Tibial artery (tissue), 4 donors: Measurements from ENCODE around the gene CTAG1A.

Source experiments
- DNase-seq, 2 donors: peaks; one replicate each; pipeline ENCODE4 v3.0.0-alpha.2; 2019
- H3K27ac ChIP-seq, 2 donors: fragments of 200-600 bp; sonication (generic) in 1 of 2; 1 replicate in 1 of 2; 2 replicates in 1 of 2; pipeline ENCODE4 v1.5.1; 2018 to 2019; ENCODE audit warnings: mild to moderate bottlenecking in 1 of 2
- H3K27me3 ChIP-seq, 2 donors: fragments of 200-600 bp; sonication (generic) in 1 of 2; one replicate each; pipeline versions ENCODE4 v1.5.1 to v1.6.0; 2016 to 2019
- H3K36me3 ChIP-seq, 3 donors: fragments of 200-600 bp; sonication (generic) in 2 of 3; one replicate each; pipeline ENCODE4 v1.5.1; 2016 to 2019; ENCODE audit warnings: mild to moderate bottlenecking in 2 of 3
- H3K4me1 ChIP-seq, 4 donors: fragments of 200-600 bp; sonication (generic) in 2 of 4; 1 replicate in 3 of 4; 2 replicates in 1 of 4; pipeline ENCODE4 v1.5.1; 2016 to 2019
- H3K4me3 ChIP-seq, 2 donors: fragments of 200-600 bp; sonication (generic) in 1 of 2; 1 replicate in 1 of 2; 2 replicates in 1 of 2; pipeline ENCODE4 v1.5.1; 2018 to 2019; ENCODE audit warnings: mild to moderate bottlenecking in 2 of 2
- H3K9me3 ChIP-seq, 3 donors: fragments of 200-600 bp; sonication (generic) in 1 of 3; one replicate each; pipeline ENCODE4 v1.5.1; 2016 to 2019
- intact Hi-C: fragments of 100-400 bp; cut with DNase I; formaldehyde crosslinking; loops from one replicate; pipeline ENCODE4 v1.15.0; 2023; ENCODE audit warnings: low total_unique reads
- TF ChIP-seq, protein P1 (sequence below), 2 experiments: fragments of 200-600 bp in 1 of 2; fragments of 450-650 bp in 1 of 2; IDR thresholded peaks; one replicate each; pipeline ENCODE4 v1.5.1; 2017 to 2019; ENCODE audit warnings: antibody characterized with exemption in 2 of 2, mild to moderate bottlenecking in 1 of 2, moderate library complexity in 1 of 2

The CTAG1A gene

DNA sequence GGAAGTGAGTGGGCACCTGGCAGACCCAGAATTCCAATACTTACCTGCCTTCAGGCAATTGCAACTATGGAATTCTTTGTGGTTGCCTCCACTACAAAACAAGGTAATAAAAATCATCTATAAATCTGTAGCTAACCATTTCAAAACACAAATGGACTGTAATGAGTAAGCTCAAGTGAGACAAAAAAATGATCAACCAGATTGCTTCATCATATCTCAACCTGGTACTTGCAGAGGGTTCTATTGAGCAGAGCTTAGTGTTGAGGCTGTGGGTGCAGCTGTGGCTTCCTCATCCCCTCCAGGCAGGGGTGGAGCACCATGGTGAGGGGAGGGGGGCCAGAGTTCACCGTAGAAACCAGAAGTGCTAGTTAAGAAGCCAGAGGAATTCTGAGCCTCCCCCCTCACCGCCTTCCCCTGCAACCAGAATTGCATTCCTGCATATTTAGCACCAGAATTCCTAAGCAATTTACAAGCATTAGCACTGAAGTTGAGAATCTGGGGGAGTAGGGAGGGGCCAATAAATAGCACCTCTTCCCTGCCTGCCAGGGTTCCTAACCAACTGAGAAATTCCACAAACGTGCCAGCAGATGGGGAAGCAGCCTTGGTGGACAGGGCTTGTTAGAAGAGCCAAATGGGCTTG, 11.5 kb downstream of the CTAG1A start:
- no peak overlapping the region for H3K27ac ChIP-seq
- TF ChIP-seq, protein P1, sequence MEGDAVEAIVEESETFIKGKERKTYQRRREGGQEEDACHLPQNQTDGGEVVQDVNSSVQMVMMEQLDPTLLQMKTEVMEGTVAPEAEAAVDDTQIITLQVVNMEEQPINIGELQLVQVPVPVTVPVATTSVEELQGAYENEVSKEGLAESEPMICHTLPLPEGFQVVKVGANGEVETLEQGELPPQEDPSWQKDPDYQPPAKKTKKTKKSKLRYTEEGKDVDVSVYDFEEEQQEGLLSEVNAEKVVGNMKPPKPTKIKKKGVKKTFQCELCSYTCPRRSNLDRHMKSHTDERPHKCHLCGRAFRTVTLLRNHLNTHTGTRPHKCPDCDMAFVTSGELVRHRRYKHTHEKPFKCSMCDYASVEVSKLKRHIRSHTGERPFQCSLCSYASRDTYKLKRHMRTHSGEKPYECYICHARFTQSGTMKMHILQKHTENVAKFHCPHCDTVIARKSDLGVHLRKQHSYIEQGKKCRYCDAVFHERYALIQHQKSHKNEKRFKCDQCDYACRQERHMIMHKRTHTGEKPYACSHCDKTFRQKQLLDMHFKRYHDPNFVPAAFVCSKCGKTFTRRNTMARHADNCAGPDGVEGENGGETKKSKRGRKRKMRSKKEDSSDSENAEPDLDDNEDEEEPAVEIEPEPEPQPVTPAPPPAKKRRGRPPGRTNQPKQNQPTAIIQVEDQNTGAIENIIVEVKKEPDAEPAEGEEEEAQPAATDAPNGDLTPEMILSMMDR (IDR thresholded peaks at IDR 0.05): no peak
- H3K36me3 ChIP-seq: no peaks in the 10 kb centered on the region
- no peaks in the 10 kb centered on the region for H3K4me1 ChIP-seq
- no peaks in the 10 kb centered on the region for H3K27me3 ChIP-seq
- DNase-seq: no peak
- H3K4me3 ChIP-seq: no peak overlapping the region
- intact Hi-C loops: no loop called here
- H3K9me3 ChIP-seq: no peaks in the 10 kb centered on the region

DNA sequence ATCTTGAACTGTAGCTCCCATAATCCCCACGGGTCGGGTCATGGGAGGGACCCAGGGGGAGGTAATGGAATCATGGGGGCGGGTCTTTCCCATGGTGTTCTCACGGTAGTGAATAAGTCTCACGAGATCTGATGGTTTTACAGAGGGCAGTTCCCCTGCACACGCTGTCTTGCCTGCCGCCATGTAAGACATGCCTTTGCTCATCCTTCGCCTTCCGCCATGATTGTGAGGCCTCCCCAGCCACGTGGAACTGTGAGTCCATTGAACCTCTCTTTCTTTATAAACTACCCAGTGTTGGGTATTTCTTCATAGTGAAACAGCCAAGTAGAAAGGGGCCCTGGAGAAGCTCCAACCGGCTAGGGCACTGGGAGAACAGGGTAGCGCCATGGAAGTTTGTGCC, 12.3 kb downstream of the CTAG1A start:
- intact Hi-C loops: no loop called here
- no peak overlapping the region for H3K4me3 ChIP-seq
- no peaks in the 10 kb centered on the region for H3K27me3 ChIP-seq
- TF ChIP-seq, protein P1 (IDR thresholded peaks at IDR 0.05): no peak
- no peaks in the 10 kb centered on the region for H3K36me3 ChIP-seq
- no peaks in the 10 kb centered on the region for H3K9me3 ChIP-seq
- H3K4me1 ChIP-seq: no peaks in the 10 kb centered on the region
- no peak overlapping the region for H3K27ac ChIP-seq
- no peak for DNase-seq

DNA sequence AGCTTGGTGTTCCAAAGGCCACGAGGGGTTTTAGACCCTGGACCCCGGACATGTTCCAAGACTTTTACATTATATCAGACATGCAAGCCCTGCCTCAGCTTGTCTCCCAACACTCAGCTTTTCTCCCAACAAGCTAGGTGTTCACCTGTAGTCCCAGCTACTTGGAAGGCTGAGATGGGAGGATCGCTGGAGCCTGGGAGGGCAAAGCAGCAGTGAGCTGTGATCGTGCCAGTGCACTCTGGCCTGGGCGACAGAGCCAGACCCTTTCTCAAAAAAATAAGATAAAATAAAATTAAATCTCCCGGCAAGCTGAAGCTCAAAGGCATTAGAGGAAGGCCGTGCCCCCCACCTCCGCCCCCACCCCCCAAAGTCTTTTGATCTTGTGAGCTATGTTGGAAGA, 13.7 kb downstream of the CTAG1A start:
- no peaks in the 10 kb centered on the region for H3K36me3 ChIP-seq
- intact Hi-C loops: no loop called here
- no peaks in the 10 kb centered on the region for H3K9me3 ChIP-seq
- TF ChIP-seq, protein P1 (IDR thresholded peaks at IDR 0.05): no peak
- DNase-seq: no peak
- no peaks in the 10 kb centered on the region for H3K27me3 ChIP-seq
- no peak overlapping the region for H3K4me3 ChIP-seq
- H3K4me1 ChIP-seq: peaks cover 0 to 4% (median 2%) of the 10 kb centered on the region in 4 donors
- H3K27ac ChIP-seq: no peak overlapping the region

DNA sequence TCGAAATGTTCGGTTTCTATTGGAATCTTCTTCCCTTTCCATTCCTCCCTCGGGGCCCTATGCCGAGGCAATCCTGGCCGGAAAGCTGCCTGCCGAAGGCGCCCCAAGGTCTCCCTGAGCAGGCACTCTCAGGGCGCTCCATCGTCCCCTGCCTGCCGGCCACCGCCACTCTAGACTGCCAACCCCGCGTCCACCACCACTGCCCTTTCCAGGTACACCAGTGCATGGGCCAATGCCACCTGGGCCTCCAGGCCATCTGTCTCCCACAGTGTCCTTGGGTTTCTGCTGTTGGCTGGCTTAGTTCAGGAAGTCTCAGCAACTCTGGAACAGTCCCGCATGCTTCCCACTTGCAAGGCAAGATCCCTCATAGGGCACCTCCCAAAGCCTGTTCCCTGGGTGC, 14.6 kb downstream of the CTAG1A start:
- Histone ChIP-seq H3K27me3 (no peaks in the 10 kb centered on the region), H3K36me3 (no peaks in the 10 kb centered on the region), H3K27ac (no peak overlapping the region), H3K4me3 (no peak overlapping the region), H3K4me1 (peaks cover 0 to 10% (median 4%) of the 10 kb centered on the region in 4 donors), H3K9me3 (no peaks in the 10 kb centered on the region)
- intact Hi-C loops: no loop called here
- TF ChIP-seq, protein P1 (IDR thresholded peaks at IDR 0.05): no peak
- no peak for DNase-seq

DNA sequence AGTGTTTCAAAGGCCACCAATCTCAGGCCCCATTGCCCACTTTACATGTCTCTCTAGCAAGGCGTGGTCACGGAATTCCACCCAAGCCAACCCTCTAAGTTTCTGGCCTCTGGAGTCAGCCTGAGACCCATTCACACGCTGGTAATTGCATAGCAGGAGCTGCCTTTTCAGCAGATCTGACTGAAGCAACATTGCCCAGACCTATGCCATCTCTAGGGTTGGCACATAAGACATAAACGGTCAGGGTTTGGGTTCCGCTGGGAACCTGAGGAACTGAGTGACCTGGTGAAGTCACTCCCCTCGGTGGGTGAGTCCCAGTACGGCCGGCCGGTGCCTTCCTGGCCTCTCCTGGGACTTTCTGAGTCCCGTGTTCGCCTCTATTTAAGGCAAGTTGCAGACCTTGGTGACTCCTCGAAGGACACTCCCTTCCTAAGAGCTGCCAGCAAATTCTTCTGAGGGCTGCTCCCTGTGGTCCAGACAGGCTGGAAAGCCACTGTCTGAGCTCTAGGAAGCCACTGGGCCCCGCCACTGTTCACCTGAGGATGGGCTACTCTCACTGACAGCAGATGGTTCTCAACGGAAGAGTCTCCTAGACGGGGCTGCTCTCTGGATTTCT, 15.9 kb downstream of the CTAG1A start:
- TF ChIP-seq, protein P1 (IDR thresholded peaks at IDR 0.05): no peak
- H3K27me3 ChIP-seq: no peaks in the 10 kb centered on the region
- intact Hi-C loops: no loop called here

More for the DNA sequence above, 15.9 kb downstream of the CTAG1A start:
- no peak for DNase-seq
- peaks cover 0 to 10% (median 4%) of the 10 kb centered on the region in 4 donors for H3K4me1 ChIP-seq
- no peaks in the 10 kb centered on the region for H3K36me3 ChIP-seq
- H3K4me3 ChIP-seq: no peak overlapping the region
- H3K9me3 ChIP-seq: no peaks in the 10 kb centered on the region
- H3K27ac ChIP-seq: no peak overlapping the region
